GM12872 (cell line): ENCODE results near the gene NSG2.

Experiments used
- CTCF ChIP-seq: IDR thresholded peaks from 3 replicates; pipeline ENCODE4 v1.5.1; 2011; ENCODE audit warnings: low read depth, mild to moderate bottlenecking, low read length, moderate library complexity; ENCODE audit not compliant: insufficient read depth

NSG2 gene

GRCh38 chr5:174119468-174119881 is 74.0 kb downstream of the NSG2 start:
- no peak for TF ChIP-seq CTCF

GRCh38 chr5:174120401-174121005 is 75.0 kb downstream of the NSG2 start:
- no peak for TF ChIP-seq CTCF

GRCh38 chr5:174134545-174134944 is 89.0 kb downstream of the NSG2 start:
- TF ChIP-seq CTCF, result no peak

- TF ChIP-seq CTCF, result no peak
These were observed 94.1 kb downstream of the NSG2 start for GRCh38 chr5:174139623-174140022.

GRCh38 chr5:174140452-174141020 is 95.0 kb downstream of the NSG2 start:
- TF ChIP-seq CTCF, result no peak

GRCh38 chr5:174141398-174141797 is 95.9 kb downstream of the NSG2 start:
- TF ChIP-seq CTCF, result no peak

- TF ChIP-seq CTCF, result no peak
These were observed 99.6 kb downstream of the NSG2 start for GRCh38 chr5:174145091-174145490.

- TF ChIP-seq CTCF, result no peak
These were observed 100.3 kb downstream of the NSG2 start for GRCh38 chr5:174145821-174146220.
